Measurements from ENCODE around the gene MTX3. TPM values are rescaled to one million over a fixed set of nuclear protein-coding genes. Genes with fewer than 3 reads are reported as not detected.

Gene MTX3
- total and polyA plus RNA-seq, 10 of the 15 experiments (the other 5 are each of a cell fraction or from before 2014, with no cell fraction given), result 1.8 to 18.9 (median 9.3) TPM

- no peak for TF ChIP-seq BRCA1 (IDR thresholded peaks at IDR 0.05; ENCODE audit: low read depth, low read length)
- no peak for TF ChIP-seq CREM (IDR thresholded peaks at IDR 0.05; ENCODE audit: low read depth)
- no peak for TF ChIP-seq FOXM1 (IDR thresholded peaks at IDR 0.05; ENCODE audit: low read depth, low read length)
- no peak for TF ChIP-seq BCLAF1 (IDR thresholded peaks at IDR 0.05)
- TF ChIP-seq PKNOX1 (IDR thresholded peaks at IDR 0.05), result no peak
- TF ChIP-seq USF1 (IDR thresholded peaks at IDR 0.05; ENCODE audit: borderline replicate concordance, extremely low read length, insufficient read depth, low read depth, low read length), result no peak
- no peak for TF ChIP-seq CBX5 (IDR thresholded peaks at IDR 0.05; ENCODE audit: low read depth)
- no peak for TF ChIP-seq TBL1XR1 (IDR thresholded peaks at IDR 0.05; ENCODE audit: low read depth, low read length)
- no peak for TF ChIP-seq NFYA (IDR thresholded peaks at IDR 0.05; ENCODE audit: borderline replicate concordance, low read depth, low read length)
- TF ChIP-seq SMAD5 (IDR thresholded peaks at IDR 0.05; ENCODE audit: low read depth), result no peak
- no peak for TF ChIP-seq BCL3 (IDR thresholded peaks at IDR 0.05; ENCODE audit: borderline replicate concordance, insufficient read depth, low read depth, low read length, poor library complexity, severe bottlenecking)
Measured at GRCh38 chr5:79973511-79973910, 17.6 kb downstream of the MTX3 start (continued).

All from GM12878 (cell line).